Heart right ventricle (tissue), 16 donors: ENCODE data around the gene DENND4B. TPM values are rescaled to one million over a fixed set of nuclear protein-coding genes. Genes with fewer than 3 reads are reported as not detected.

Experiments used
- ATAC-seq, 8 donors: fragments of 200-7000 bp; cut with Tn5 transposase; one replicate each; pipeline ENCODE4 v1.9.1; 2020; ENCODE audit warnings: mild to moderate bottlenecking in 8 of 8, moderate library complexity in 8 of 8, moderate number of reproducible peaks in 1 of 8
- DNase-seq, 2 donors: peaks; one replicate each; pipeline ENCODE4 v3.0.0-alpha.2; 2020
- H3K27ac ChIP-seq, 10 donors: fragments of 200-600 bp; sonication (generic) in 2 of 10; one replicate each; pipeline versions ENCODE4 v1.5.0 to v1.8.0; 2020 to 2022; ENCODE audit warnings: mild to moderate bottlenecking in 3 of 10
- H3K27me3 ChIP-seq, 7 donors: fragments of 200-600 bp; one replicate each; pipeline ENCODE4 v1.8.0; 2021 to 2022; ENCODE audit warnings: mild to moderate bottlenecking in 2 of 7
- H3K36me3 ChIP-seq, 9 donors: fragments of 200-600 bp; sonication (generic) in 1 of 9; one replicate each; pipeline versions ENCODE4 v1.5.0 to v1.8.0; 2020 to 2022; ENCODE audit warnings: mild to moderate bottlenecking in 2 of 9
- H3K4me1 ChIP-seq, 9 donors: fragments of 200-600 bp; sonication (generic) in 1 of 9; one replicate each; pipeline versions ENCODE4 v1.5.0 to v1.8.0; 2020 to 2022; ENCODE audit warnings: mild to moderate bottlenecking in 4 of 9
- H3K4me3 ChIP-seq, 10 donors: fragments of 200-600 bp; sonication (generic) in 2 of 10; one replicate each; pipeline versions ENCODE4 v1.5.0 to v1.8.0; 2020 to 2022; ENCODE audit warnings: mild to moderate bottlenecking in 7 of 10, moderate library complexity in 2 of 10
- H3K9me3 ChIP-seq, 11 donors: fragments of 200-600 bp in 10 of 11; sonication (generic) in 2 of 11; one replicate each; pipeline versions ENCODE4 v1.5.0 to v1.8.0; 2013 to 2022; ENCODE audit warnings: mild to moderate bottlenecking in 2 of 11, control low read depth in 1 of 11, moderate library complexity in 1 of 11
- CTCF ChIP-seq, 9 donors: fragments of 200-600 bp; sonication (generic) in 2 of 9; IDR thresholded peaks; one replicate each; pipeline versions ENCODE4 v1.5.0 to v1.8.0; 2021 to 2022; ENCODE audit warnings: antibody characterized with exemption in 9 of 9, mild to moderate bottlenecking in 5 of 9, moderate library complexity in 1 of 9
- WGBS, 2 donors: extraction: QIAGEN DNeasy Blood & Tissue Kit; methylation state at CpG; one replicate each; pipeline ENCODE4 v1.1.7; 2013; ENCODE audit warnings: inconsistent platforms in 1 of 2; 5-methylcytosine and 5-hydroxymethylcytosine counted together
- intact Hi-C, 10 donors: fragments of 100-400 bp; cut with DNase I; formaldehyde crosslinking; loops; one replicate each; pipeline versions ENCODE4 v1.11.1 to v1.14.2; 2022
- microRNA-seq, 2 donors: library from miRNA; unstranded; fragments of <30 nt; microRNA quantifications; one replicate each; pipeline ENCODE4 v1.2.0, GENCODE V29; 2021
- polyA plus RNA-seq, 2 donors: library from polyadenylated mRNA; stranded (reverse); fragments of 200-250 nt; gene quantifications; one replicate each; pipeline ENCODE4 v1.2.3, GENCODE V29; 2013
- total RNA-seq, 10 donors: library from RNA; stranded (reverse); fragmentation: NEBNext Ultra II Directional in 3 of 10; extraction: Animal tissue kit (Norgen Biotek cat#: 25700) in 3 of 10; gene quantifications; one replicate each; pipeline versions ENCODE4 v1.2.1 to v1.2.4, GENCODE V29; 2021 to 2023
- donor health status: Arrhythmogenic right ventricular cardiomyopathy.
- donor health status: ischemic (EF 13 %, LVEDD 7.1; RV severe dilation, severe dysfunction).
- donor health status: healthy with polysubstance abuse.
- donor health status: DM: no; HTN: yes; CAD: no.
- donor health status: DM: no; HTN: no; CAD: no.
- donor health status: ischemic (EF 25% LVEDD 6.9; RV normal size, moderate dysfunction).
- donor health status: ischemic (EF 25% LVEDD 5.7; RV mildly dilated, moderate dysfunction).
- donor health status: healthy.
- donor health status: DM: yes; HTN: yes; CAD: no.
- donor health status: Ischemic cardiomyopathy.
- donor health status: ischemic (EF 35%, LVEDD 5.7; RV mildly dilated, moderate dysfunction).
- donor health status: nonischemic (EF 11% LVEDD 7.7; RV severe dilation, severe dysfunction).
- donor health status: DM: yes; HTN: yes; CAD: no.
- donor health status: PGD.
- donor health status: ischemic (EF 29% LVEDD 5.4; RV normal size, mild dysfunction).
- donor health status: nonischemic (EF 23%, LVEDD 6.1; RV moderate dilation, normal function).

DENND4B gene
- total and polyA plus RNA-seq, 12 donors, result 23.7 to 68.2 (median 39.0) TPM

DNA sequence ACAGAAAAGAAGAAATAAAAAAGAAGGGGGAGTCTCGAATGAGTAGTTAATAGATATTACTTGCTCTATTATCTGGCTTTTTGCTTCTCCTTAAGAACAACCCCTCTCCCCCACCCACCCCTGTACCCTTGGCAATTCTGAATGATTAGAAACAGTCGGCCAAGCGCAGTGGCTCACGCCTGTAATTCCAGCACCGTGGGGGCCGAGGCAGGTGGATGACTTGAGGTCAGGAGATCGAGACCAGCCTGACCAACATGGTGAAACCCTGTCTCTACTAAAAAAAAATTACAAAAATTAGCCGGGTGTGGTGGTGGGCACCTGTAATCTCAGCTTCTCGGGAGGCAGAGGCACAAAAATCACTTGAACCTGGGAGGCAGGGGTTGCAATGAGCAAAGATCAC is 66.5 kb downstream of the DENND4B start:
- Histone ChIP-seq H3K4me3 (no peak overlapping the region), H3K9me3 (no peaks in the 10 kb centered on the region), H3K4me1 (peaks cover 5 to 53% (median 37%) of the 10 kb centered on the region in 9 donors), H3K36me3 (peaks cover 0 to 13% (median 0%) of the 10 kb centered on the region in 9 donors), H3K27ac (peak overlapping the region in 4 of 10 donors; percentile 44 to 64 (median 59)), H3K27me3 (no peaks in the 10 kb centered on the region)
- WGBS, 2 donors, result 92 to 95% methylated on average over 9 of the region's 9 CpGs
- intact Hi-C loops, result loop anchor here in 1 of 10 donors (5.0 kb wide), 1 partner anchor 42 kb away; the partner anchor contains the start of gene GATAD2B
- DNase-seq (no peak), ATAC-seq (no peak)
- no peak for TF ChIP-seq CTCF (IDR thresholded peaks at IDR 0.05)

Small RNAs within 50 kb of the gene (microRNA-seq; reads per million reads assigned to microRNA genes)
- gene MIR6737, result 0 reads per million in 2 donors

Other genes with a start within 250 kb of the DENND4B start
- gene INTS3, start 218.7 kb downstream of the DENND4B start, total RNA-seq, result 10 to 100 TPM; 25.4 to 32.8 (median 31.1) TPM
- gene INTS3, start 218.7 kb downstream of the DENND4B start, polyA plus RNA-seq, result 10 to 100 TPM; 30.8 to 46.1 TPM
- 10 to 100 TPM in 2 of 10 donors, 1 to 10 TPM in 8; 5.9 to 16.0 (median 8.9) TPM for gene SLC27A3, start 171.3 kb downstream of the DENND4B start, total RNA-seq
- 10 to 100 TPM; 26.7 to 43.8 TPM for gene SLC27A3, start 171.3 kb downstream of the DENND4B start, polyA plus RNA-seq
- 10 to 100 TPM; 32.9 to 52.6 (median 42.7) TPM for gene GATAD2B, start 23.7 kb downstream of the DENND4B start, total RNA-seq
- gene GATAD2B, start 23.7 kb downstream of the DENND4B start, polyA plus RNA-seq, result 1 to 10 TPM; 3.9 to 7.0 TPM
- 10 to 100 TPM; 14.6 to 25.6 (median 18.0) TPM for gene CRTC2, start 11.9 kb upstream of the DENND4B start, total RNA-seq
- gene CRTC2, start 11.9 kb upstream of the DENND4B start, polyA plus RNA-seq, result 10 to 100 TPM; 19.2 to 50.5 TPM
- gene SLC39A1, start 16.8 kb upstream of the DENND4B start, total RNA-seq, result 10 to 100 TPM; 27.6 to 63.0 (median 34.3) TPM
- gene SLC39A1, start 16.8 kb upstream of the DENND4B start, polyA plus RNA-seq, result 100 to 1,000 TPM in 1 of 2 donors, 10 to 100 TPM in 1; 24.6 to 102 TPM
- gene CREB3L4, start 21.2 kb upstream of the DENND4B start, total RNA-seq, result 1 to 10 TPM; 2.9 to 8.5 (median 4.1) TPM
- gene CREB3L4, start 21.2 kb upstream of the DENND4B start, polyA plus RNA-seq, result 1 to 10 TPM; 5.6 to 7.6 TPM
- 10 to 100 TPM; 49.4 to 94.7 (median 56.8) TPM for gene JTB, start 31.0 kb upstream of the DENND4B start, total RNA-seq
- 100 to 1,000 TPM in 1 of 2 donors, 10 to 100 TPM in 1; 80.9 to 225 TPM for gene JTB, start 31.0 kb upstream of the DENND4B start, polyA plus RNA-seq
- 10 to 100 TPM; 42.9 to 98.7 (median 54.2) TPM for gene RAB13, start 39.6 kb upstream of the DENND4B start, total RNA-seq
- gene RAB13, start 39.6 kb upstream of the DENND4B start, polyA plus RNA-seq, result 100 to 1,000 TPM in 1 of 2 donors, 10 to 100 TPM in 1; 89.9 to 114 TPM
- 1,000 to 10,000 TPM in 1 of 10 donors, 100 to 1,000 TPM in 9; 586 to 1,105 (median 715) TPM for gene RPS27, start 44.0 kb upstream of the DENND4B start, total RNA-seq
- gene RPS27, start 44.0 kb upstream of the DENND4B start, polyA plus RNA-seq, result 1,000 to 10,000 TPM; 2,780 to 8,165 TPM
- under 1 TPM in 4 of 10 donors, not detected in 6; 0.07 to 0.45 (median 0.18) TPM for gene NUP210L, start 208.4 kb upstream of the DENND4B start, total RNA-seq
- under 1 TPM; 0.01 to 0.07 TPM for gene NUP210L, start 208.4 kb upstream of the DENND4B start, polyA plus RNA-seq
- 100 to 1,000 TPM in 7 of 10 donors, 10 to 100 TPM in 3; 75.2 to 345 (median 129) TPM for gene TPM3, start 245.4 kb upstream of the DENND4B start, total RNA-seq
- 10 to 100 TPM; 85.9 to 97.6 TPM for gene TPM3, start 245.4 kb upstream of the DENND4B start, polyA plus RNA-seq